Motor neuron (in vitro differentiated cells): Measurements from ENCODE around the gene PGF. TPM values are rescaled to one million over a fixed set of nuclear protein-coding genes. Genes with fewer than 3 reads are reported as not detected.

ENCODE experiments used
- ATAC-seq, 8 experiments: fragments of 200-7000 bp; cut with Tn5 transposase; replicated peaks in 6 of 8; 2 replicates each; pipeline ENCODE4 v1.8.0; 2021; ENCODE audit warnings: mild to moderate bottlenecking in 8 of 8, moderate library complexity in 8 of 8
- H3K27ac ChIP-seq, 2 donors: fragments of 250-450 bp; sonication (Bioruptor Pico); 2 replicates each; pipeline ENCODE4 v1.9.0; 2021; ENCODE audit warnings: antibody characterized with exemption in 2 of 2, mild to moderate bottlenecking in 2 of 2, moderate library complexity in 1 of 2
- H3K4me1 ChIP-seq, 2 donors: fragments of 250-450 bp; sonication (Bioruptor Pico); replicated peaks in 1 of 2; 2 replicates each; pipeline ENCODE4 v1.6.1; 2021; ENCODE audit warnings: antibody characterized with exemption in 2 of 2, mild to moderate bottlenecking in 2 of 2, moderate library complexity in 1 of 2
- H3K4me3 ChIP-seq, 5 donors: fragments of 250-450 bp; sonication (Bioruptor Pico); 2 replicates each; pipeline ENCODE4 v1.9.0; 2021; ENCODE audit warnings: antibody characterized with exemption in 5 of 5, mild to moderate bottlenecking in 5 of 5, moderate library complexity in 4 of 5
- WGBS, 10 experiments: fragments of 450-650 bp; shearing (Covaris generic); methylation state at CpG; one replicate each; pipeline ENCODE4 v1.0.0; 2022; 5-methylcytosine and 5-hydroxymethylcytosine counted together
- in situ Hi-C, 9 experiments: fragments of 400-800 bp; cut with MboI; loops; one replicate each; pipeline ENCODE4 v1.15.0; 2021; ENCODE audit warnings: low sequenced_read_pairs in 9 of 9, low pct_unique_long_range_greater_than_20kb in 2 of 9; ENCODE audit not compliant: unreplicated experiment in 9 of 9
- total RNA-seq, 8 experiments: library from RNA; unstranded; fragments of 300-600 nt; gene quantifications; 2 replicates each; pipeline versions ENCODE4 v1.2.3 to v1.2.4, GENCODE V29; 2022

Gene PGF
- total RNA-seq, 8 experiments from 2014 or later = 0.31 to 36.6 (median 3.2) TPM

DNA sequence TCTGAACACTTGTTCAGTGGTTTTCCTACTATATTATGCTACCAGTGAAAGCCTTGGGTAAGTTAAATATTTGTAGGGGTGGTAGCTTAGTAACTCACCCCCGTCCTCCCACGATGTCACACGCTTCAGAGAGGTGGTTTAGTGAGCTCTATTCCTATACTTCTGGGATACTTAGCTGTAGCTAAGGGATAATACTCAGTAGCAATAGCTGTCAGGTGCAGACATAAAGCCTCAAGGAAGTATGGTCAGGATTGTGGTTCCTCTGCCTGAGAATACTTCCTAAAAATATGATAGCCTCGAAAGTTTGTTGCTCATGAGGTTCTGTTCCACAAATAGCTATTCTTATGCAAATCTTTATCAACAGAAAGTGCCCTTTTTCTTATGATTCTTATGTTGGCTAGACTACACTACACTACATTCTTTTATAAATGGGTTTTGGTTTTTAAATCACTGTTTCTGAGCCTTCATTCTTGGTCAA, 61.7 kb downstream of the PGF start:
- ATAC-seq = peak in 1 of 8 experiments; percentile 29
- in situ Hi-C loops = loop anchor here in 1 of 9 experiments (25.0 kb wide), 1 partner anchor 219 kb away; no protein-coding TSS in a partner anchor
- Histone ChIP-seq H3K4me3 (no peak overlapping the region), H3K27ac (no peak overlapping the region), H3K4me1 (no peaks in the 10 kb centered on the region)
- WGBS, 10 experiments = 80 to 100% (median 83%) methylated on average over 1 to 4 of the region's 4 CpGs; no CpG with 5 or more reads in 3 of the 10 experiments

GRCh38 chr14:74892745-74893144, 62.7 kb downstream of the PGF start:
- WGBS, 10 experiments = 72 to 100% (median 92%) methylated on average over 1 to 5 of the region's 5 CpGs; no CpG with 5 or more reads in 1 of the 10 experiments
- in situ Hi-C loops = loop anchor here in 1 of 9 experiments (25.0 kb wide), 1 partner anchor 220 kb away; no protein-coding TSS in a partner anchor
- Histone ChIP-seq H3K27ac (no peak overlapping the region), H3K4me3 (no peak overlapping the region), H3K4me1 (no peaks in the 10 kb centered on the region)
- ATAC-seq = no peak

DNA sequence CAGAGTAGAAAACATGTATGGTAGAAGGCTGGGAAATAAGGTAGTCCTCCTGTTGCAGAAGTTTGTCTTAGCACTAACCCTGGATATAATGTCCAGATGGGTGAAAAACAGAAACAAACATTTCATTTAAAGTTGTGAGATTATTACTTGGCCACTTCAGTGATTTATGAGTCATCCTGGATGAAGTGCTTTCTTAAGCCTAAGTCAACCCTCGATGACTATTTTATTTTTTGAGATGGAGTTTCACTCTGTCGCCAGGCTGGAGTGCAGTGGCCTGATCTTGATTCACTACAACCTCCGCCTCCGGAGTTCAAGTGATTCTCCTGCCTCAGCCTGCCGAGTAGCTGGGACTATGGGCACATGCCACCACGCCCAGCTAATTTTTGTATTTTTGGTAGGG, 63.5 kb downstream of the PGF start:
- WGBS, 10 experiments = 43 to 100% (median 83%) methylated on average over 1 to 6 of the region's 6 CpGs; no CpG with 5 or more reads in 1 of the 10 experiments
- Histone ChIP-seq H3K4me3 (no peak overlapping the region), H3K4me1 (no peaks in the 10 kb centered on the region), H3K27ac (no peak overlapping the region)
- no peak for ATAC-seq
- in situ Hi-C loops = loop anchor here in 1 of 9 experiments (25.0 kb wide), 1 partner anchor 220 kb away; no protein-coding TSS in a partner anchor

Other genes starting within 250 kb of the PGF start
- gene AREL1, start 242.5 kb downstream of the PGF start, total RNA-seq = 10 to 100 TPM; 22.1 to 39.9 (median 29.0) TPM
- 10 to 100 TPM; 21.9 to 66.7 (median 43.3) TPM for gene FCF1, start 242.5 kb downstream of the PGF start, total RNA-seq
- 10 to 100 TPM; 38.7 to 95.4 (median 47.5) TPM for gene YLPM1, start 192.3 kb downstream of the PGF start, total RNA-seq
- gene PROX2, start 79.5 kb downstream of the PGF start, total RNA-seq = 1 to 10 TPM in 3 of 8 experiments, under 1 TPM in 5; 0.29 to 2.4 (median 0.90) TPM
- gene DLST, start 73.7 kb downstream of the PGF start, total RNA-seq = 100 to 1,000 TPM in 1 of 8 experiments, 10 to 100 TPM in 7; 30.3 to 106 (median 51.6) TPM
- gene RPS6KL1, start 32.3 kb downstream of the PGF start, total RNA-seq = 10 to 100 TPM in 6 of 8 experiments, 1 to 10 TPM in 2; 1.6 to 45.1 (median 29.0) TPM
- 10 to 100 TPM; 26.3 to 40.3 (median 32.9) TPM for gene EIF2B2, start 47.3 kb upstream of the PGF start, total RNA-seq
- 10 to 100 TPM; 12.2 to 37.4 (median 21.3) TPM for gene MLH3, start 95.9 kb upstream of the PGF start, total RNA-seq
- 10 to 100 TPM; 31.8 to 63.1 (median 39.4) TPM for gene ACYP1, start 108.4 kb upstream of the PGF start, total RNA-seq
- 1 to 10 TPM; 1.6 to 9.3 (median 3.2) TPM for gene ZC2HC1C, start 114.0 kb upstream of the PGF start, total RNA-seq
- gene NEK9, start 171.5 kb upstream of the PGF start, total RNA-seq = 10 to 100 TPM; 16.0 to 83.2 (median 23.6) TPM
- gene TMED10, start 221.0 kb upstream of the PGF start, total RNA-seq = 100 to 1,000 TPM in 4 of 8 experiments, 10 to 100 TPM in 4; 76.0 to 299 (median 119) TPM